Right ventricle myocardium superior (tissue), 1 donor: ENCODE results near the gene MYL7. TPM values are rescaled to one million over a fixed set of nuclear protein-coding genes. Genes with fewer than 3 reads are reported as not detected.
"Not testable (repeated sequence)": the region's sequence is repeated elsewhere in the genome, so short reads cannot be mapped to it uniquely, and the experiment has no call there.

Experiments
- ATAC-seq: fragments of 200-7000 bp; cut with Tn5 transposase; one replicate; pipeline ENCODE4 v1.9.1; 2020; ENCODE audit warnings: mild to moderate bottlenecking; ENCODE audit not compliant: poor library complexity
- DNase-seq: peaks from one replicate; pipeline ENCODE4 v3.0.0-alpha.2; 2020
- intact Hi-C: fragments of 100-400 bp; cut with DNase I; formaldehyde crosslinking; loops from one replicate; pipeline ENCODE4 v1.11.2; 2022
- total RNA-seq: library from RNA; stranded (reverse); fragmentation: NEBNext Ultra II Directional; extraction: Animal tissue kit (Norgen Biotek cat#: 25700); gene quantifications from one replicate; pipeline ENCODE4 v1.2.1, GENCODE V29; 2021
- donor health status: DM: no; HTN: yes; CAD: no; lungs with severe emphysema.

The MYL7 gene
- total RNA-seq, 1 donor from 2014 or later: 2,290 TPM

- intact Hi-C loops: no loop called here
- no peak for DNase-seq
- no peak for ATAC-seq
Measured at GRCh38 chr7:44173911-44174693, 33.0 kb upstream of the MYL7 start.

- intact Hi-C loops: no loop called here
- ATAC-seq: no peak
- no peak for DNase-seq
Measured at GRCh38 chr7:44172803-44173424, 31.8 kb upstream of the MYL7 start.

GRCh38 chr7:44172352-44172751, 31.2 kb upstream of the MYL7 start:
- no peak for DNase-seq
- intact Hi-C loops: no loop called here
- ATAC-seq: no peak

GRCh38 chr7:44171901-44172300, 30.8 kb upstream of the MYL7 start:
- intact Hi-C loops, ATAC-seq, DNase-seq: not testable (repeated sequence)

GRCh38 chr7:44167920-44168319, 26.8 kb upstream of the MYL7 start:
- no peak for ATAC-seq
- intact Hi-C loops: no loop called here
- DNase-seq: no peak

GRCh38 chr7:44163591-44163990, 22.5 kb upstream of the MYL7 start:
- intact Hi-C loops: no loop called here
- DNase-seq (no peak), ATAC-seq (no peak)

- no peak for ATAC-seq
Measured at GRCh38 chr7:44162785-44163395, 21.8 kb upstream of the MYL7 start.

GRCh38 chr7:44162179-44162578, 21.0 kb upstream of the MYL7 start:
- intact Hi-C loops: no loop called here
- no peak for DNase-seq
- ATAC-seq: no peak

More at GRCh38 chr7:44162785-44163395, 21.8 kb upstream of the MYL7 start:
- intact Hi-C loops: no loop called here
- no peak for DNase-seq

- no peak for DNase-seq
- intact Hi-C loops: no loop called here
- no peak for ATAC-seq
Measured at GRCh38 chr7:44161371-44161770, 20.2 kb upstream of the MYL7 start.

GRCh38 chr7:44159824-44160630, 18.9 kb upstream of the MYL7 start:
- ATAC-seq (peak; percentile 75), DNase-seq (no peak)
- intact Hi-C loops: no loop called here

- no peak for ATAC-seq
- no peak for DNase-seq
- intact Hi-C loops: no loop called here
Measured at GRCh38 chr7:44158873-44159631, 17.9 kb upstream of the MYL7 start.

GRCh38 chr7:44158096-44158872, 17.2 kb upstream of the MYL7 start:
- DNase-seq: no peak
- ATAC-seq: no peak
- intact Hi-C loops: no loop called here

- no peak for DNase-seq
- intact Hi-C loops: no loop called here
Measured at GRCh38 chr7:44157116-44158080, 16.3 kb upstream of the MYL7 start.

GRCh38 chr7:44156453-44157010, 15.4 kb upstream of the MYL7 start:
- intact Hi-C loops: no loop called here
- DNase-seq (no peak), ATAC-seq (no peak)

More at GRCh38 chr7:44157116-44158080, 16.3 kb upstream of the MYL7 start:
- no peak for ATAC-seq

GRCh38 chr7:44155191-44156185, 14.4 kb upstream of the MYL7 start:
- DNase-seq (no peak), ATAC-seq (no peak)
- intact Hi-C loops: no loop called here
